ENCODE data around the gene UNC93B1.

GRCh38 chr11:68025047-68025446 is 21.1 kb upstream of the UNC93B1 start:
- TF ChIP-seq CTCF (conservative IDR thresholded peaks at IDR 0.05) (no peak), EZH2 (IDR thresholded peaks at IDR 0.05; ENCODE audit: low read depth) (no peak)

Measured in PC-9 (cell line).